Omental fat pad (tissue), 4 donors: ENCODE measurements around the gene FANCC. TPM values are rescaled to one million over a fixed set of nuclear protein-coding genes. Genes with fewer than 3 reads are reported as not detected.

Source experiments
- ATAC-seq: fragments of 150-250 bp; one replicate; pipeline ENCODE4 v1.9.1; 2016; ENCODE audit warnings: mild to moderate bottlenecking, moderate library complexity; ENCODE audit not compliant: low FRiP score
- DNase-seq: peaks from one replicate; pipeline ENCODE4 v3.0.0-alpha.2; 2019; ENCODE audit warnings: low spot score
- total RNA-seq, 4 donors: library from RNA; depleted of rRNA; stranded (reverse); fragments of >200 nt; gene quantifications; one replicate each; pipeline ENCODE4 v1.1.0, GENCODE V29; 2016
- TF ChIP-seq, protein P1 (sequence below), 3 donors: fragments of 450-650 bp; IDR thresholded peaks; one replicate each; pipeline ENCODE4 v1.5.1; 2016 to 2017; ENCODE audit warnings: antibody characterized with exemption in 3 of 3, mild to moderate bottlenecking in 3 of 3, moderate library complexity in 2 of 3

FANCC gene
- total RNA-seq, 4 donors from 2014 or later: 4.6 to 6.8 (median 6.1) TPM

- no peak for DNase-seq
- TF ChIP-seq, protein P1, sequence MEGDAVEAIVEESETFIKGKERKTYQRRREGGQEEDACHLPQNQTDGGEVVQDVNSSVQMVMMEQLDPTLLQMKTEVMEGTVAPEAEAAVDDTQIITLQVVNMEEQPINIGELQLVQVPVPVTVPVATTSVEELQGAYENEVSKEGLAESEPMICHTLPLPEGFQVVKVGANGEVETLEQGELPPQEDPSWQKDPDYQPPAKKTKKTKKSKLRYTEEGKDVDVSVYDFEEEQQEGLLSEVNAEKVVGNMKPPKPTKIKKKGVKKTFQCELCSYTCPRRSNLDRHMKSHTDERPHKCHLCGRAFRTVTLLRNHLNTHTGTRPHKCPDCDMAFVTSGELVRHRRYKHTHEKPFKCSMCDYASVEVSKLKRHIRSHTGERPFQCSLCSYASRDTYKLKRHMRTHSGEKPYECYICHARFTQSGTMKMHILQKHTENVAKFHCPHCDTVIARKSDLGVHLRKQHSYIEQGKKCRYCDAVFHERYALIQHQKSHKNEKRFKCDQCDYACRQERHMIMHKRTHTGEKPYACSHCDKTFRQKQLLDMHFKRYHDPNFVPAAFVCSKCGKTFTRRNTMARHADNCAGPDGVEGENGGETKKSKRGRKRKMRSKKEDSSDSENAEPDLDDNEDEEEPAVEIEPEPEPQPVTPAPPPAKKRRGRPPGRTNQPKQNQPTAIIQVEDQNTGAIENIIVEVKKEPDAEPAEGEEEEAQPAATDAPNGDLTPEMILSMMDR (IDR thresholded peaks at IDR 0.05): no peak
- peak; percentile 30 for ATAC-seq
Measured at GRCh38 chr9:95107001-95107749, 210.3 kb downstream of the FANCC start.

DNA sequence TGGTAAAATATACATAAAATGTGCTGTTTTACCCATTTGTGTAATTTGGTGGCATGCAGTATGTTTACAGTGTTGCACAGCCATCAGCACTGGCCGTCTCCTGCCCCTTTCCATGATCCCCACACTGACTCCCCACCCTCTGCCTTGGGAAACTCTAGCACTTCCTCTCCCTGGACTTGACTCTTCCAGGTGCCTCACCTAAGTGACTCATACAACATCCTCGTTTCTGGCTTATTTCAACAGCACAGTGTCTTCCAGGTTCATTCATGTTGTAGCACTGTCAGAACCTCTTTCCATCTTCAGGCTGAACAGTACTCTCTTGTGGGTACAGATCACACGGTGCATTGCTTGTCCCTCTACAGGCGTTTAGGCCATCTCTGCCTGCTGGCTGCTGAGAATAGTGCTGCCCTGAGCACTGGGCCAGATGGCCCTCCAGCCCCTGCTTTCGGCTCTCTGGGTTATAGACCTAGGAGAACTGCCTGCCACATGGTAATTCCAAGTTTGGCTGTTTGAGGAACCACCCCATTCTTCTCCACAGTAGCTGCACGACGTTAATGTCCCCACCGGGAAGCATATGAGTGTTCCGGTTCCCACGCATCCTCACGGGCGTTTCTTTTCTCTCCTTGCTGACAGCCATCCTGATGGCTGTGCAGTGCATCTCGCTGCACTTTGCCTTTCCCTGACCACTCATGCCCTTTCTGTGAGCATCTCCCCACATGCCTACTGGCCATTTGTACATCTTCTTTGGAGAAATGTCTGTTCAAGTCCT, 211.8 kb downstream of the FANCC start:
- TF ChIP-seq, protein P1 (IDR thresholded peaks at IDR 0.05): no peak
- no peak for DNase-seq
- ATAC-seq: peak; percentile 50

DNA sequence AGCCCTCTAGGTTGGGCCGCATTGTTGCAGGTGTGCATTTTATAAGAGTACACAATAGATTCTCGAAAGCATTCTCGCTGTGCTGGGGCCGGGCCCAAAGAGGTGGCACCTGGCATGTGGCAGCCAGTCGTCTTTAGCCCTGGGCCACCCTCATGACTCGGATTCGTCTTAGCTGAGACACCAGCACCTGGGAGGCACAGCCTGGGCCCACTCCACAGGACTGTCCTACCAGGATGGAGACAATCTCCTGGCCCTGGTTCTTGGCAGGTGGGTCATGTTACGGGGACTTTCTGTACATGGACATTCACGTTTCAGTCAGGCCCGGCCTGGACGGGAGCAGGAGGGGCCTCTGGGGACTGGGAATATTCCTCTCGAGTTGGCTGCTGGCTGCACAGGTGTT, 212.5 kb downstream of the FANCC start:
- TF ChIP-seq, protein P1 (IDR thresholded peaks at IDR 0.05): no peak
- DNase-seq (no peak), ATAC-seq (no peak)

DNA sequence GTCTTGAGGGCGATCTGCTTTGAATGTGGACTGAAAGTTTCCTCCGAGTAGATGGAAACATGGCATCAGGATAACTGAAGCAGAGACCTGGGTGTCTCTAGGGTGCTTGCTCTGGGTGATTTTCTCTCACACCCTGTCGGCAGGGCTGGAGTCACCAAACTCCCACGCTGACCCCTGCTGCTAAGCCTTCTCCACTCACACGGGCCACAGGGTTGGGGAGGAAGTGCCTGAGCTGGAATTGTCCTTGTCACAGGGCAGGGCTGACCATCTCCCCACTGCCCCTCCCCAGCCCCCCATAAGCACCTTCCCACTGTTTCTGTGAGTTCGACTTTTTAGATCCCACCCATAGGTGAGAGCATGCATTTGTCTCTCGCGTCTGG, 212.9 kb downstream of the FANCC start:
- TF ChIP-seq, protein P1 (IDR thresholded peaks at IDR 0.05): no peak
- ATAC-seq (no peak), DNase-seq (no peak)

GRCh38 chr9:95103871-95104580, 213.5 kb downstream of the FANCC start:
- ATAC-seq (no peak), DNase-seq (no peak)
- TF ChIP-seq, protein P1 (IDR thresholded peaks at IDR 0.05): no peak

DNA sequence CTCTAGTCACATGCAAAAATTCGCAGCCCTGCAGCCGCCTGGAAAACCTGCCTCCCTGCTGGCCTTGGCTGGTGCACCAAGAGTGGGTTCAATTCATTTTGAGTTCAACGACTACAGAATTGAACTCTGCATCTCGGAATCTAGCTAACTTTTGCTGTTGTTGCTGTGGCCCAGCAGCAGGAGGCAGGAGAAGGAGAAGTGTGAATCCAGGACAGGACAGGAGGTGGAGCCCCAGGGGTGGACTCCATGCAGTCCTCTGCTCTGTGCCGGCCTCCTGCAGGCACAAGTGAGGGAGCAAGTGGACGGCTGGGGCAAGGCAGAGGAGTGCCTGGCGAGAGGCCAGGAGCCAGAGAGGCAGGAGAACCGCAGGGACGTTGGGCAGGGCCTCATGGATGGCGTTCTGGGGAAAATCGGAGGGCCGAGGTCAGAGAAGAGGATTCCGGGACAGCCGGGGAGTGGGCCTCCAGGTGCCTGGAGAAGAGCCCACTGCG, 214.2 kb downstream of the FANCC start:
- ATAC-seq (no peak), DNase-seq (no peak)
- TF ChIP-seq, protein P1 (IDR thresholded peaks at IDR 0.05): no peak
